Central memory CD8-positive, alpha-beta T cell (primary cell): ENCODE data around the gene PCBP1.
"Not testable (repeated sequence)": the region's sequence is repeated elsewhere in the genome, so short reads cannot be mapped to it uniquely, and the experiment has no call there.

ENCODE experiments used
- ATAC-seq: fragments of 150-1000 bp; cut with Tn5 transposase; replicated peaks from 2 replicates; pipeline ENCODE4 v1.10.0; 2022; ENCODE audit warnings: mild to moderate bottlenecking, moderate FRiP score, moderate number of reproducible peaks; ENCODE audit not compliant: poor library complexity, severe bottlenecking; ENCODE audit errors: extremely low read depth
- DNase-seq, 2 donors: peaks; one replicate each; pipeline ENCODE4 v3.0.0; 2021; ENCODE audit warnings: low spot score in 2 of 2
- H3K27ac Mint-ChIP-seq: one replicate; pipeline ENCODE4 v1.8.0; 2022; ENCODE audit warnings: low read depth, mild to moderate bottlenecking, moderate library complexity, mixed read lengths
- H3K27me3 Mint-ChIP-seq: one replicate; pipeline ENCODE4 v1.8.0; 2022; ENCODE audit warnings: mixed read lengths
- H3K36me3 Mint-ChIP-seq: one replicate; pipeline ENCODE4 v1.8.0; 2022; ENCODE audit warnings: mild to moderate bottlenecking, moderate library complexity, mixed read lengths; ENCODE audit not compliant: insufficient read depth
- H3K4me1 Mint-ChIP-seq: one replicate; pipeline ENCODE4 v1.8.0; 2022; ENCODE audit warnings: mixed read lengths
- H3K4me3 Mint-ChIP-seq: one replicate; pipeline ENCODE4 v1.8.0; 2022; ENCODE audit warnings: mild to moderate bottlenecking, moderate library complexity, mixed read lengths
- H3K9me3 Mint-ChIP-seq: one replicate; pipeline ENCODE4 v1.8.0; 2022; ENCODE audit warnings: mixed read lengths

PCBP1 gene

GRCh38 chr2:70085711-70086277 lies 1.5 kb upstream of the PCBP1 start:
- peak overlapping the region; percentile 100 for H3K27ac Mint-ChIP-seq
- H3K9me3 Mint-ChIP-seq, result no peaks in the 10 kb centered on the region
- peaks cover 58% of the 10 kb centered on the region for H3K36me3 Mint-ChIP-seq
- H3K4me3 Mint-ChIP-seq, result peak overlapping the region; percentile 97
- H3K4me1 Mint-ChIP-seq, result peaks cover 69% of the 10 kb centered on the region
- DNase-seq (no peak), ATAC-seq (no peak)
- H3K27me3 Mint-ChIP-seq, result no peaks in the 10 kb centered on the region

- peak overlapping the region; percentile 97 for H3K4me3 Mint-ChIP-seq
- no peaks in the 10 kb centered on the region for H3K9me3 Mint-ChIP-seq
- H3K4me1 Mint-ChIP-seq, result peaks cover 68% of the 10 kb centered on the region
- H3K27me3 Mint-ChIP-seq, result no peaks in the 10 kb centered on the region
- H3K36me3 Mint-ChIP-seq, result peaks cover 56% of the 10 kb centered on the region
- DNase-seq (peak in 1 of 2 donors; percentile 85), ATAC-seq (peak; percentile 61)
- H3K27ac Mint-ChIP-seq, result peak overlapping the region; percentile 100
Observed at GRCh38 chr2:70086278-70086837, 919 bp upstream of the PCBP1 start.

GRCh38 chr2:70087702-70088597 lies 673 bp downstream of the PCBP1 start:
- no peaks in the 10 kb centered on the region for H3K9me3 Mint-ChIP-seq
- ATAC-seq, result no peak
- H3K36me3 Mint-ChIP-seq, result peaks cover 49% of the 10 kb centered on the region
- peak overlapping the region; percentile 97 for H3K4me3 Mint-ChIP-seq
- H3K27ac Mint-ChIP-seq, result peak overlapping the region; percentile 100
- peak in 1 of 2 donors; percentile 28 for DNase-seq
- peaks cover 74% of the 10 kb centered on the region for H3K4me1 Mint-ChIP-seq
- H3K27me3 Mint-ChIP-seq, result no peaks in the 10 kb centered on the region

- no peaks in the 10 kb centered on the region for H3K9me3 Mint-ChIP-seq
- peak overlapping the region; percentile 97 for H3K4me3 Mint-ChIP-seq
- no peaks in the 10 kb centered on the region for H3K27me3 Mint-ChIP-seq
- peaks cover 44% of the 10 kb centered on the region for H3K36me3 Mint-ChIP-seq
- H3K4me1 Mint-ChIP-seq, result peaks cover 66% of the 10 kb centered on the region
- ATAC-seq (no peak), DNase-seq (no peak)
- peak overlapping the region; percentile 100 for H3K27ac Mint-ChIP-seq
Observed at GRCh38 chr2:70088598-70089219, 1.4 kb downstream of the PCBP1 start.

GRCh38 chr2:70089220-70089982 lies 2.1 kb downstream of the PCBP1 start:
- no peaks in the 10 kb centered on the region for H3K9me3 Mint-ChIP-seq
- peak overlapping the region; percentile 100 for H3K27ac Mint-ChIP-seq
- H3K27me3 Mint-ChIP-seq, result no peaks in the 10 kb centered on the region
- peak overlapping the region; percentile 97 for H3K4me3 Mint-ChIP-seq
- no peak for DNase-seq
- ATAC-seq, result no peak
- H3K4me1 Mint-ChIP-seq, result peaks cover 67% of the 10 kb centered on the region
- peaks cover 45% of the 10 kb centered on the region for H3K36me3 Mint-ChIP-seq

- peak overlapping the region; percentile 100 for H3K27ac Mint-ChIP-seq
- H3K36me3 Mint-ChIP-seq, result peaks cover 45% of the 10 kb centered on the region
- H3K27me3 Mint-ChIP-seq, result no peaks in the 10 kb centered on the region
- no peaks in the 10 kb centered on the region for H3K9me3 Mint-ChIP-seq
- peak overlapping the region; percentile 97 for H3K4me3 Mint-ChIP-seq
- DNase-seq, result no peak
- no peak for ATAC-seq
- peaks cover 70% of the 10 kb centered on the region for H3K4me1 Mint-ChIP-seq
Observed at GRCh38 chr2:70089983-70090525, 2.8 kb downstream of the PCBP1 start.

- Mint-ChIP-seq H3K9me3 (no peaks in the 10 kb centered on the region), H3K27ac (peak overlapping the region; percentile 100), H3K27me3 (no peaks in the 10 kb centered on the region), H3K4me1 (peaks cover 70% of the 10 kb centered on the region), H3K36me3 (peaks cover 38% of the 10 kb centered on the region), H3K4me3 (peak overlapping the region; percentile 97)
- DNase-seq (no peak), ATAC-seq (no peak)
Observed at GRCh38 chr2:70090706-70091334, 3.5 kb downstream of the PCBP1 start.

GRCh38 chr2:70091364-70091763 lies 4.1 kb downstream of the PCBP1 start:
- no peak for DNase-seq
- Mint-ChIP-seq H3K27me3 (no peaks in the 10 kb centered on the region), H3K27ac (peak overlapping the region; percentile 14), H3K9me3 (no peaks in the 10 kb centered on the region), H3K4me3 (peak overlapping the region; percentile 0), H3K36me3 (peaks cover 32% of the 10 kb centered on the region), H3K4me1 (peaks cover 66% of the 10 kb centered on the region)
- ATAC-seq, result no peak

- DNase-seq, result no peak
- Mint-ChIP-seq H3K27ac (peak overlapping the region; percentile 14), H3K36me3 (peaks cover 28% of the 10 kb centered on the region), H3K27me3 (no peaks in the 10 kb centered on the region), H3K4me1 (peaks cover 65% of the 10 kb centered on the region), H3K9me3 (no peaks in the 10 kb centered on the region), H3K4me3 (peak overlapping the region; percentile 0)
- no peak for ATAC-seq
Observed at GRCh38 chr2:70091816-70092215, 4.5 kb downstream of the PCBP1 start.

- Mint-ChIP-seq H3K4me1 (peaks cover 60% of the 10 kb centered on the region), H3K36me3 (peaks cover 20% of the 10 kb centered on the region), H3K4me3 (peak overlapping the region; percentile 12), H3K27ac (peak overlapping the region; percentile 96)
- DNase-seq, H3K27me3 Mint-ChIP-seq, H3K9me3 Mint-ChIP-seq, ATAC-seq: not testable (repeated sequence)
Observed at GRCh38 chr2:70092576-70093243, 5.4 kb downstream of the PCBP1 start.
